HG02571 (cell line): ENCODE data around the gene CLCA4.

Experiments used
- ATAC-seq: cut with Tn5 transposase; IDR thresholded peaks from one replicate; pipeline ENCODE4 v1.9.1; 2021; ENCODE audit warnings: mild to moderate bottlenecking, moderate library complexity; ENCODE audit not compliant: unreplicated experiment

CLCA4 gene

GRCh38 chr1:86523670-86524354 lies 23.1 kb upstream of the CLCA4 start:
- ATAC-seq = no peak

GRCh38 chr1:86527306-86527705 lies 19.6 kb upstream of the CLCA4 start:
- no peak for ATAC-seq

GRCh38 chr1:86530211-86530845 lies 16.6 kb upstream of the CLCA4 start:
- ATAC-seq = no peak

GRCh38 chr1:86537928-86538695 lies 8.8 kb upstream of the CLCA4 start:
- ATAC-seq = no peak

- no peak for ATAC-seq
These were observed 8.1 kb upstream of the CLCA4 start for GRCh38 chr1:86538775-86539174.

- no peak for ATAC-seq
These were observed 5.0 kb upstream of the CLCA4 start for GRCh38 chr1:86541859-86542258.

GRCh38 chr1:86542631-86543030 lies 4.2 kb upstream of the CLCA4 start:
- ATAC-seq = no peak

GRCh38 chr1:86548839-86549238 lies 2.0 kb downstream of the CLCA4 start:
- ATAC-seq = no peak

- ATAC-seq = no peak
These were observed 4.4 kb downstream of the CLCA4 start for GRCh38 chr1:86551305-86551704.

- ATAC-seq = no peak
These were observed 5.5 kb downstream of the CLCA4 start for GRCh38 chr1:86552376-86552775.

GRCh38 chr1:86557739-86558138 lies 10.9 kb downstream of the CLCA4 start:
- ATAC-seq = no peak

- ATAC-seq = no peak
These were observed 17.0 kb downstream of the CLCA4 start for GRCh38 chr1:86563849-86564248.

GRCh38 chr1:86567341-86567740 lies 20.5 kb downstream of the CLCA4 start:
- ATAC-seq = no peak

GRCh38 chr1:86567878-86568277 lies 21.0 kb downstream of the CLCA4 start:
- no peak for ATAC-seq

GRCh38 chr1:86573763-86574484 lies 27.0 kb downstream of the CLCA4 start:
- ATAC-seq = no peak

- ATAC-seq = no peak
These were observed 34.4 kb downstream of the CLCA4 start for GRCh38 chr1:86581231-86581630.

- ATAC-seq = no peak
These were observed 35.3 kb downstream of the CLCA4 start for GRCh38 chr1:86582161-86582560.

GRCh38 chr1:86583032-86583431 lies 36.2 kb downstream of the CLCA4 start:
- no peak for ATAC-seq

GRCh38 chr1:86583593-86583992 lies 36.7 kb downstream of the CLCA4 start:
- no peak for ATAC-seq

- ATAC-seq = no peak
These were observed 47.4 kb downstream of the CLCA4 start for GRCh38 chr1:86594284-86594770.

GRCh38 chr1:86596224-86596623 lies 49.3 kb downstream of the CLCA4 start:
- no peak for ATAC-seq
